ENCODE measurements around the gene ITPR1.

ITPR1 gene

DNA sequence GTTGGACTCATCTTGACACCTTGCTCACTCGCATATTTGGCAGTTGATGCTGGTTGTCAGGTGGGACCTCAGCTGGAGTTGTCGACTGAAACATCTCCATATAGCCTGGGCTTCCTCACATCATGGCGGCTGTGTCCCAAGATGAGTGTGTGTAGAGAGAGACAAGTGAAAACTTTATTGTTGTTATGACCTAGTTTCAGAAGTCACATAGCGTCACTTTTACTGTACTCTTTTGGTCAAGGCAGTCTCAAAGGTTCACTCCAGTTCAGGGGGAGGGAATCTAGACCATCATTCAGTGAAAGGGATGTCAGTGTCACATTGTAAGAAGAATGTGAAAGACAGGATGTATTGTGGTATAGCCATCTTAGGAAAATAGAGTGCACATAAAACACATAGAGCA, 214.2 kb downstream of the ITPR1 start:
- Histone ChIP-seq H3K9ac (ENCODE audit: low read length) (no peak overlapping the region), H3K4me1 (ENCODE audit: insufficient read depth, low read length) (no peaks in the 10 kb centered on the region), H3K36me3 (ENCODE audit: insufficient read depth, low read length) (peaks cover 64% of the 10 kb centered on the region), H3K27me3 (ENCODE audit: control insufficient read depth in 1 of 2, insufficient read depth in 2 of 2, low read length in 2 of 2) (no peaks in the 10 kb centered on the region), H3K4me3 (ENCODE audit: low read depth in 1 of 2, low read length in 2 of 2) (no peak overlapping the region), H3K27ac (ENCODE audit: low read depth, low read length) (no peak overlapping the region), H3K9me3 (ENCODE audit: low read length) (no peaks in the 10 kb centered on the region)

DNA sequence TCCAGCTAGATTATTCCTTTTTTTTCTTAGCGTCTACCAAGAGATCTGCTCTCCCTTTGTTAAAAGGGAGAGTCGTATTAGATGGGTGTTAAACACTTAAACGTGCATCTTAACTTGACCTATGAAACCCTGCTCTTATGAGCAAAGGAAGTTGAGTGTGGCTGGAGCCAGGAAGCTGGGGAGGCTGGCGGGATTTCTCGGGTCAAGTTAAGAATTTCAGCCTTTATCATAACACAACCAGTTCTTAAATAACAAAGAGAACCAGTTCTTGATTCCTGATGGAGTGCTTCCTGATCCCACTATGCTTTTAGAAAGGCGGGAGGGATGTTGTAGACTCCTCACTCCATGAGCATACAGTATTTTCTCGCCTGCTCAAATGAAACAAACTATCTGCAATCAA, 215.1 kb downstream of the ITPR1 start:
- peaks cover 62% of the 10 kb centered on the region for H3K36me3 ChIP-seq (ENCODE audit: insufficient read depth, low read length)
- H3K9me3 ChIP-seq (ENCODE audit: low read length), result no peaks in the 10 kb centered on the region
- H3K9ac ChIP-seq (ENCODE audit: low read length), result no peak overlapping the region
- no peaks in the 10 kb centered on the region for H3K4me1 ChIP-seq (ENCODE audit: insufficient read depth, low read length)
- H3K27me3 ChIP-seq (ENCODE audit: control insufficient read depth in 1 of 2, insufficient read depth in 2 of 2, low read length in 2 of 2), result no peaks in the 10 kb centered on the region
- no peak overlapping the region for H3K27ac ChIP-seq (ENCODE audit: low read depth, low read length)
- no peak overlapping the region for H3K4me3 ChIP-seq (ENCODE audit: low read depth in 1 of 2, low read length in 2 of 2)

DNA sequence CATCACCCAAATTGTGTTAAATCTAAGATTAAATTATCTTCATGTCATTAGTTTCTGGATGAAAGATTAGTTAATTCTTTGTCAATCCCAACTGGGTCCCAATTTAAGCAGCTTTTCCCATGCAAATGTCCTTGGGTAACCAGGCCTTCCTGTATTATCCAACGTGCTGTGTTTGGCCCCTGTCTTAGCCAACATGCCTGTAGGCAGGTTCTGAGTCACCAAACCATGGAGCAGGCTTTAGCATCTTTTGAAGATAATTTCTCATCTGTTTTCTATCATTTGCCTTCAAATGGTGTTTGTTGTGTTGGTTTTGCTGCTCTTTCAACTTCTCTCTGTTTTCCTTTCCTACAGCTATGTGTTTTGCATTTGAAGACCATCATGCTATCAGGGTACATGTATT, 216.2 kb downstream of the ITPR1 start:
- peaks cover 66% of the 10 kb centered on the region for H3K36me3 ChIP-seq (ENCODE audit: insufficient read depth, low read length)
- H3K9me3 ChIP-seq (ENCODE audit: low read length), result no peaks in the 10 kb centered on the region
- H3K4me3 ChIP-seq (ENCODE audit: low read depth in 1 of 2, low read length in 2 of 2), result no peak overlapping the region
- H3K4me1 ChIP-seq (ENCODE audit: insufficient read depth, low read length), result no peaks in the 10 kb centered on the region
- H3K27me3 ChIP-seq (ENCODE audit: control insufficient read depth in 1 of 2, insufficient read depth in 2 of 2, low read length in 2 of 2), result no peaks in the 10 kb centered on the region
- H3K27ac ChIP-seq (ENCODE audit: low read depth, low read length), result no peak overlapping the region
- no peak overlapping the region for H3K9ac ChIP-seq (ENCODE audit: low read length)

DNA sequence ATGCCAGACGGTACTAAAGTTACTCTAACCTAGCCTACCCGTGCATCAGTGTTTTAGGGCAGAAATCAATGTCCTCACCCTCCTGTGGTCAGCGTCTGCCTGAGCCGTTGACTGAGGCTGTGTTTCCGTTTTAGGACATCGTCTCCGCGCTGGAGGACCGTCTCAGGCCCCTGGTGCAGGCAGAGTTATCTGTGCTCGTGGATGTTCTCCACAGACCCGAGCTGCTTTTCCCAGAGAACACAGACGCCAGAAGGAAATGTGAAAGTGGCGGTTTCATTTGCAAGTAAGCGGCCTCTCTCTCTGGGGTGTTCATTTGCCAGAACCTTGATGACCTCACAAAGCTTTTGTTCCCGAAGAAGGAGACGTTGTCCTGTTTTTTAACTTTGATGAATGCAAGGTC, 217.0 kb downstream of the ITPR1 start:
- Histone ChIP-seq H3K27ac (ENCODE audit: low read depth, low read length) (no peak overlapping the region), H3K27me3 (ENCODE audit: control insufficient read depth in 1 of 2, insufficient read depth in 2 of 2, low read length in 2 of 2) (no peaks in the 10 kb centered on the region), H3K4me3 (ENCODE audit: low read depth in 1 of 2, low read length in 2 of 2) (no peak overlapping the region), H3K4me1 (ENCODE audit: insufficient read depth, low read length) (no peaks in the 10 kb centered on the region), H3K36me3 (ENCODE audit: insufficient read depth, low read length) (peaks cover 70% of the 10 kb centered on the region), H3K9ac (ENCODE audit: low read length) (no peak overlapping the region), H3K9me3 (ENCODE audit: low read length) (no peaks in the 10 kb centered on the region)

DNA sequence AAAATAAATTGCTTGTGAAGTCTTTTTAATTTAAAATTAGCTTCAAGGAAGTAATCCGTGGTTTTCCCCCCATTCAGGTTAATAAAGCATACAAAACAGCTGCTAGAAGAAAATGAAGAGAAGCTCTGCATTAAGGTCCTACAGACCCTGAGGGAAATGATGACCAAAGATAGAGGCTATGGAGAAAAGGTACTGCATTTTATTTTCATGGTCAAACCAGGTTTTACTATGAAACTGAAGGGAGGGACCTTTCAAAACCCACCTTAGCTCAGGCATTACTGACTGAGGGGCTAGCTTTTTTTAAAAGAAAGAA, 218.5 kb downstream of the ITPR1 start:
- Histone ChIP-seq H3K9me3 (ENCODE audit: low read length) (no peaks in the 10 kb centered on the region), H3K36me3 (ENCODE audit: insufficient read depth, low read length) (peaks cover 60% of the 10 kb centered on the region), H3K27ac (ENCODE audit: low read depth, low read length) (no peak overlapping the region)

DNA sequence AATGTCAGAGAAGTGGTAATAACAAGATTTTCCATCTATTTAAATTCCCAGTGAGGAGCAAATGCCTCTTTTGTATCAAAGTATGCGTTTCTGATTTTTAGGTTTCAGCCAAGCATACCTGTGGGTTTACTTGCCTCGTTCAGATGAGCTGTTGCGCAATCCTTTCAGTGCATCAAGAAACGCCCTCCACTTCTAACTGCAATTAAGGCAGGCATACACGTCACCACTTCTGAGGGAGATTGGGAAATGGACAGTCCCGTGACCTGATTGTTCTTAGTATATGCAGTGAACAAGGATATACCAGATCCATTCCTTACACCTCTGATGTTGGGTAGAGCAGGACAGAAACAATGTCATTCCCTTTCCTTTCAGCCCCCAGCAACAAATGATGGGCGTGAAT, 219.0 kb downstream of the ITPR1 start:
- Histone ChIP-seq H3K9ac (ENCODE audit: low read length) (no peak overlapping the region), H3K4me1 (ENCODE audit: insufficient read depth, low read length) (no peaks in the 10 kb centered on the region), H3K9me3 (ENCODE audit: low read length) (no peaks in the 10 kb centered on the region), H3K27ac (ENCODE audit: low read depth, low read length) (no peak overlapping the region), H3K36me3 (ENCODE audit: insufficient read depth, low read length) (peaks cover 55% of the 10 kb centered on the region), H3K4me3 (ENCODE audit: low read depth in 1 of 2, low read length in 2 of 2) (no peak overlapping the region), H3K27me3 (ENCODE audit: control insufficient read depth in 1 of 2, insufficient read depth in 2 of 2, low read length in 2 of 2) (no peaks in the 10 kb centered on the region)

More for the DNA sequence above, 218.5 kb downstream of the ITPR1 start:
- Histone ChIP-seq H3K27me3 (ENCODE audit: control insufficient read depth in 1 of 2, insufficient read depth in 2 of 2, low read length in 2 of 2) (no peaks in the 10 kb centered on the region), H3K4me1 (ENCODE audit: insufficient read depth, low read length) (no peaks in the 10 kb centered on the region), H3K4me3 (ENCODE audit: low read depth in 1 of 2, low read length in 2 of 2) (no peak overlapping the region), H3K9ac (ENCODE audit: low read length) (no peak overlapping the region)

DNA sequence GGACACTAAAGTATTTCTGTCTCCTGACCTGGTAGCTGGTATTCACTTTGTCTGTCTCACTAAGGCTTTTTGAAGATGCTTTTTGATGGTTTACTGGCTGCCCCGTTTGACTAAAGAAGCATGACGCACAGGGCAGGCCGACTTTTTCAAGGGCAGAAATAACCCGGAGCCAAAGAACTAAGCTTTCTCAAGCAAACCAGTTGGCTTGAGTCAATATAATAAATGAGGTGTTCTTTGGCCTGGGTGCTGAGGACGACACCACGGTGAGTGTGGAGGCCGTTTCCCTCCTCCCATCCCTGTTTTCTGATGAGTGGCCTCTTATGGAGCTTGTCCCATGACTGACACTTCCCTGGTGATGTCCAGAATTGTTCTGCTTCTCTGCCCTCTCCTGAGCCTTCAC, 220.9 kb downstream of the ITPR1 start:
- Histone ChIP-seq H3K9ac (ENCODE audit: low read length) (no peak overlapping the region), H3K27ac (ENCODE audit: low read depth, low read length) (no peak overlapping the region), H3K27me3 (ENCODE audit: control insufficient read depth in 1 of 2, insufficient read depth in 2 of 2, low read length in 2 of 2) (no peaks in the 10 kb centered on the region), H3K4me1 (ENCODE audit: insufficient read depth, low read length) (peaks cover 11% of the 10 kb centered on the region), H3K36me3 (ENCODE audit: insufficient read depth, low read length) (peaks cover 45% of the 10 kb centered on the region), H3K4me3 (ENCODE audit: low read depth in 1 of 2, low read length in 2 of 2) (no peak overlapping the region), H3K9me3 (ENCODE audit: low read length) (no peaks in the 10 kb centered on the region)

DNA sequence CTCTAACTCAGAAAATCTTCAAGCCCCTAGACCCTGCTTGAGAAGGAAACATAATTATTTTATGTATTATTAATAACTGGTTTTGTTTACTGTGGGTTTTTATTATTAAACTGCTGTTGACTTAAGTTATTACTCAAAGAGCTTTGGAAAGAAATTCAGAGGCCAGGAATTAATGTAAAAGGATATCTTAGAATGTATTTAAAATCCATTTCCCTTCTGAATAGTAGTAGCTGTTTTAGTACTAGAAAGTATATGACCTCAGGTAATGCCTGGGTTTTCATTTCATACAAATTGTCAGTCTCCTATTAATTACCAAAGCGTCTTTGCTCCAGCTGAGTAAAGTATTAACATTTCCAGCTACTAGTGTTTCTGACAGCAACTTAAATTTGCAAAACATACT, 223.1 kb downstream of the ITPR1 start:
- Histone ChIP-seq H3K27me3 (ENCODE audit: control insufficient read depth in 1 of 2, insufficient read depth in 2 of 2, low read length in 2 of 2) (no peaks in the 10 kb centered on the region), H3K9ac (ENCODE audit: low read length) (no peak overlapping the region), H3K27ac (ENCODE audit: low read depth, low read length) (no peak overlapping the region), H3K36me3 (ENCODE audit: insufficient read depth, low read length) (peaks cover 36% of the 10 kb centered on the region), H3K4me3 (ENCODE audit: low read depth in 1 of 2, low read length in 2 of 2) (no peak overlapping the region), H3K4me1 (ENCODE audit: insufficient read depth, low read length) (peaks cover 31% of the 10 kb centered on the region), H3K9me3 (ENCODE audit: low read length) (no peaks in the 10 kb centered on the region)

DNA sequence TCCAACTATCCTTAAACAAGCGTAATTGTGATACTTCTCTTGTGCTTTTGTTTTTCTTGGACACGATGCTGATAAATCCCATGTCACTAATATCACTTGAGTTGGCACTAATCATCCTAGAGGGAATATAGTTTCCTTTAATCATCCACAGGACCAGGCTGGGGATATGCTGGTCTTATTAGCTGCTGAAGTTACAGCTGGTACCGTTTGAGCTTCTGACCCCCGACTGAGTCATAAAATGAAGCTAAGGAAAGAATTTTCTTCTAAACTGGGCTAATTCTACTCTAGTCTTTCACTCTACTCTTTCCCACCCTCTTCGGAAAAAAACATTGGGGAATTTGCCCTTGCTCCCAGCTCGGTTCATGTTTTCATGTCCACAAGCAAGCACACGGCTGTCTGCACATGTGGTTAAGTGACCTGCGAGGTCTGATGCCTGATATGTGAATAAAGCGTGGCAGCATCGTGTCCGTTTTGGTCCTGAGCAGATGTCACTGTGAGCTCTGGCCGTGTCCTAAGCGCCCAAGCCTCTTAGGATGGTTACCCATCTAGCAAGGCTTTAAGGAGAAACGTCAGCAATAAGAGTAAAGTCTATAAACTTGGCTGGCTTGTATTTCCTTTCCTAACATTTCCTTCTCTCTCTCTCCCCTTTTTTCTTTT, 223.7 kb downstream of the ITPR1 start:
- Histone ChIP-seq H3K9ac (ENCODE audit: low read length) (no peak overlapping the region), H3K9me3 (ENCODE audit: low read length) (no peaks in the 10 kb centered on the region), H3K27me3 (ENCODE audit: control insufficient read depth in 1 of 2, insufficient read depth in 2 of 2, low read length in 2 of 2) (no peaks in the 10 kb centered on the region), H3K4me1 (ENCODE audit: insufficient read depth, low read length) (peaks cover 36% of the 10 kb centered on the region), H3K4me3 (ENCODE audit: low read depth in 1 of 2, low read length in 2 of 2) (no peak overlapping the region), H3K36me3 (ENCODE audit: insufficient read depth, low read length) (peaks cover 34% of the 10 kb centered on the region), H3K27ac (ENCODE audit: low read depth, low read length) (no peak overlapping the region)

DNA sequence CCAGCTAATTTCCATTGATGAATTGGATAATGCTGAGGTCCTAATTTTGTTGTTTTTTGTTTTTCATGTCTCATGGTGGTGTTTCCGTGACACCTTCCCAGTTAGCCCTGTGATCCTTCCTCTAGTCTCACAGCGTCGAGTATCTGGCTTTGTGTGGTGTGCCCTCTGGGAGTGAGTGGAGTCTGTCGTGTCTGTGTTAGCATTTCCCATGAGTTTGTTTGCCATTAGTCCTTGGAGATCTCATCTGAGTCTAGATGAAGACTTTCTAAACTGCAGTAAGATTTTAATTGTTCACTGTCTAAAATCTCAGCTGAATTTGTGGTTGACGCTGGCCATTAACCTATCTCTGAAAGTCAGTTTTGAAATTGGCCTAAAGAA, 224.2 kb downstream of the ITPR1 start:
- peaks cover 29% of the 10 kb centered on the region for H3K36me3 ChIP-seq (ENCODE audit: insufficient read depth, low read length)
- H3K9me3 ChIP-seq (ENCODE audit: low read length), result no peaks in the 10 kb centered on the region
- peaks cover 42% of the 10 kb centered on the region for H3K4me1 ChIP-seq (ENCODE audit: insufficient read depth, low read length)
- no peak overlapping the region for H3K27ac ChIP-seq (ENCODE audit: low read depth, low read length)
- H3K9ac ChIP-seq (ENCODE audit: low read length), result no peak overlapping the region
- no peaks in the 10 kb centered on the region for H3K27me3 ChIP-seq (ENCODE audit: control insufficient read depth in 1 of 2, insufficient read depth in 2 of 2, low read length in 2 of 2)
- H3K4me3 ChIP-seq (ENCODE audit: low read depth in 1 of 2, low read length in 2 of 2), result no peak overlapping the region

DNA sequence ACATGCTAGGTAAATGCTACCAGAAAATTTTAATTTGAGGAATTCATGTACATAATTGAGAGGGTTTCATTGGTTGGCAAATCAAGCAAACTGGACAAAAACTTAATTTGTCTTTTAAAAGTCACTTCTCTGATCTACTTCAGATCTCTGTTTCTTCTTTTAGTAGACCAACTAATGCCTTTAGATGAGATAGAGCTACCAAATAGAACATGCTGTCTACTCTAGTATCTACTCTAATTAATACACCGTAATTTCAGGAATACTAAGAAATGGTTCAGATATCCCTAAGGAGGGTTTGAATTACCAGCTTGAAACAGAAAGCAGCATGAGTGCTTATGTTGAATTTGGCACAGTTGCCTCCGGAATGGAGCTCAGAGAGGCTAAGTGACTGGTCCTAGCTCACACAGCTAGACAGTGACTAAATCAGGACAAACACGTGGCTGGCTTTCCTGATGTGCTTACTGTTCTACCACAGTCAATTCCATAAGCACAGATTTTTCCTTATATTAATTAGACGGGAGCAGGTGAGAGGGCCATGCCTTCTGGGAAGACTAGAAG, 225.1 kb downstream of the ITPR1 start:
- Histone ChIP-seq H3K4me3 (ENCODE audit: low read depth in 1 of 2, low read length in 2 of 2) (no peak overlapping the region), H3K36me3 (ENCODE audit: insufficient read depth, low read length) (peaks cover 21% of the 10 kb centered on the region), H3K27ac (ENCODE audit: low read depth, low read length) (peak overlapping the region; percentile 79), H3K9me3 (ENCODE audit: low read length) (no peaks in the 10 kb centered on the region), H3K4me1 (ENCODE audit: insufficient read depth, low read length) (peaks cover 45% of the 10 kb centered on the region), H3K9ac (ENCODE audit: low read length) (no peak overlapping the region), H3K27me3 (ENCODE audit: control insufficient read depth in 1 of 2, insufficient read depth in 2 of 2, low read length in 2 of 2) (no peaks in the 10 kb centered on the region)

DNA sequence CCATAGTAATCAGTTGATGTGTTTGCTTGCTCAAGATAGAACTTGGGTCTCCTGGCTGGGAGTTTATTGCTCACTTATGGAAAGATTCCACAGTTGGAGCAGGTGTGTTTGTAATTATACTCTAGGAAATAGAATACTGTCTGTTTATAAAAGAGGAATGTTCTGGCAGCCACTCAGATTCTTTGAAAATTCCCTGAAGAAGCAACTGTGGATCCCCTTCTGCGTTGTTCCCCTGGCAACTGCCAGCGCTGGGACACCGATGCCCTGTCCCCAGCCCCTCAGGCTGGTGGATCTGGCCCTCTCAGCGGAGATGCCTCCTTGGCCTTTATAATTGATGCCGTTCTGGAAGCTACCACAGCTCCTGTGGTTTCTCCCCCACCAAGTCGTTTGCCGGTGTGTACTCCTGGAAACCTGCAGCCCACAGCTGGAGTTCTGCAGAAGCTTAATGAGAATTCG, 225.9 kb downstream of the ITPR1 start:
- H3K36me3 ChIP-seq (ENCODE audit: insufficient read depth, low read length), result peaks cover 13% of the 10 kb centered on the region
- no peaks in the 10 kb centered on the region for H3K9me3 ChIP-seq (ENCODE audit: low read length)
- H3K4me1 ChIP-seq (ENCODE audit: insufficient read depth, low read length), result peaks cover 48% of the 10 kb centered on the region
- H3K27me3 ChIP-seq (ENCODE audit: control insufficient read depth in 1 of 2, insufficient read depth in 2 of 2, low read length in 2 of 2), result no peaks in the 10 kb centered on the region
- peak overlapping the region; percentile 79 for H3K27ac ChIP-seq (ENCODE audit: low read depth, low read length)
- no peak overlapping the region for H3K9ac ChIP-seq (ENCODE audit: low read length)
- H3K4me3 ChIP-seq (ENCODE audit: low read depth in 1 of 2, low read length in 2 of 2), result peak overlapping the region in 1 of 2 donors; percentile 8
